Bronchial epithelial cell (primary cell): Measurements from ENCODE around the gene COPG2. TPM values are rescaled to one million over a fixed set of nuclear protein-coding genes. Genes with fewer than 3 reads are reported as not detected.
A peak's percentile ranks its signal among the peaks of the same experiment; 100 is the strongest.

Experiments used
- DNase-seq: peaks from one replicate; pipeline ENCODE4 v3.0.0-alpha.2; 2010; ENCODE audit warnings: low read depth
- FAIRE-seq: peaks from 2 replicates; lab custom pipeline; 2011; peaks lifted over from hg19 to GRCh38; lab: Jason Lieb, UNC
- H3K27me3 ChIP-seq: 2 replicates; pipeline ENCODE4 v1.5.1; 2011; ENCODE audit warnings: low read length; ENCODE audit not compliant: control insufficient read depth, insufficient read depth
- H3K36me3 ChIP-seq: 2 replicates; pipeline ENCODE4 v1.5.1; 2011; ENCODE audit warnings: low read length; ENCODE audit not compliant: control insufficient read depth, insufficient read depth
- H3K4me3 ChIP-seq: 2 replicates; pipeline ENCODE4 v1.5.1; 2011; ENCODE audit warnings: mild to moderate bottlenecking, low read depth, low read length, control low read depth
- total RNA-seq: library from RNA; depleted of rRNA; stranded (reverse); fragments of >200 nt; gene quantifications from 2 replicates; pipeline ENCODE4 v1.2.1, GENCODE V29; 2014
- TF ChIP-seq, protein P1 (sequence below): IDR thresholded peaks from 2 replicates; pipeline ENCODE4 v1.5.1; 2011; ENCODE audit warnings: mild to moderate bottlenecking, moderate library complexity, low read length, control low read depth, inconsistent platforms; ENCODE audit not compliant: insufficient read depth, severe bottlenecking

COPG2 gene
- total RNA-seq, 1 donor from 2014 or later = 30.3 TPM

GRCh38 chr7:130667593-130668257 lies 823 bp downstream of the COPG2 start:
- no peak for FAIRE-seq
- DNase-seq = no peak
- peak overlapping the region; percentile 77 for H3K4me3 ChIP-seq
- no peaks in the 10 kb centered on the region for H3K36me3 ChIP-seq
- TF ChIP-seq, protein P1, sequence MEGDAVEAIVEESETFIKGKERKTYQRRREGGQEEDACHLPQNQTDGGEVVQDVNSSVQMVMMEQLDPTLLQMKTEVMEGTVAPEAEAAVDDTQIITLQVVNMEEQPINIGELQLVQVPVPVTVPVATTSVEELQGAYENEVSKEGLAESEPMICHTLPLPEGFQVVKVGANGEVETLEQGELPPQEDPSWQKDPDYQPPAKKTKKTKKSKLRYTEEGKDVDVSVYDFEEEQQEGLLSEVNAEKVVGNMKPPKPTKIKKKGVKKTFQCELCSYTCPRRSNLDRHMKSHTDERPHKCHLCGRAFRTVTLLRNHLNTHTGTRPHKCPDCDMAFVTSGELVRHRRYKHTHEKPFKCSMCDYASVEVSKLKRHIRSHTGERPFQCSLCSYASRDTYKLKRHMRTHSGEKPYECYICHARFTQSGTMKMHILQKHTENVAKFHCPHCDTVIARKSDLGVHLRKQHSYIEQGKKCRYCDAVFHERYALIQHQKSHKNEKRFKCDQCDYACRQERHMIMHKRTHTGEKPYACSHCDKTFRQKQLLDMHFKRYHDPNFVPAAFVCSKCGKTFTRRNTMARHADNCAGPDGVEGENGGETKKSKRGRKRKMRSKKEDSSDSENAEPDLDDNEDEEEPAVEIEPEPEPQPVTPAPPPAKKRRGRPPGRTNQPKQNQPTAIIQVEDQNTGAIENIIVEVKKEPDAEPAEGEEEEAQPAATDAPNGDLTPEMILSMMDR = no peak
- H3K27me3 ChIP-seq = no peaks in the 10 kb centered on the region

DNA sequence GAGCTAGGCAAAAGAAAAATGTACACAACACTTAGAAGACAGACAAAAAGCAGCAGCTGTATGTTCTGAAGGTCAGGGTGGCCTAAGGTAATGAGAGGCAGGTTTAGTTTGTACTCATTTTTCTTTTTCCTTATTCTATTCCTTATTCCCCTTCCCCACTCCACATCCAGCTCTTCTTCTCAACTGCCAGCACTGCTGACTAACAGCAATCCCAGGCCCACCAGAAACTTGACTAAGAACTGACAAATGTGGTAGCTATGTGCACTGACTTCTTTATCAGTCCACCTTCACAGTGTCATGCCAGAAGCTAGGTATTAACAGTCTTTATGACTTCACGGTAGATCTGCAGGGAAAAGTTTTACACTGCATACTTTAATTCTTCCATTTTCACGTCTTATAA lies 6.1 kb downstream of the COPG2 start:
- H3K36me3 ChIP-seq = peaks cover 4% of the 10 kb centered on the region

DNA sequence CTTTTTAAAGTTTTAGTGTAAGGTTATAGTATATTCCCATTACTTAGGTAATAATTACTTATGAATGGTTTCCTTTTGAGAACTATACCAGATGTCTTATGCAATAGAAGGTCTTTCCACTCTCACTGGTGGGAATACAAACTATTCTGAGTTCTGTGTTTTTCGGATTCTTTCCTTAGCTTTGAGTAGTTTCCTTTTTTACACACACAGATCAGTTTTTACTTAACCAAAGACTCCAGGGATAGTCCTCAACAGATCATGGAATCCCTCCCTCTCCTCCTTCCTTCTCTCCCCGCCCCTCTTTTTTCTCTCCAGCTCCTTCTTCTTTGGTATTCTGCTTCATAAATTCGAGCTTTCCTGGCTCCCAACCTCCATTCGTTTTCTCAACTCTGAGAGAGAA lies 13.3 kb downstream of the COPG2 start:
- TF ChIP-seq, protein P1 = no peak
- FAIRE-seq = no peak
- no peak for DNase-seq
- Histone ChIP-seq H3K27me3 (no peaks in the 10 kb centered on the region), H3K36me3 (no peaks in the 10 kb centered on the region), H3K4me3 (no peak overlapping the region)

More for the DNA sequence above, 6.1 kb downstream of the COPG2 start:
- FAIRE-seq = no peak
- no peak for DNase-seq
- no peaks in the 10 kb centered on the region for H3K27me3 ChIP-seq
- TF ChIP-seq, protein P1 = no peak
- no peak overlapping the region for H3K4me3 ChIP-seq

DNA sequence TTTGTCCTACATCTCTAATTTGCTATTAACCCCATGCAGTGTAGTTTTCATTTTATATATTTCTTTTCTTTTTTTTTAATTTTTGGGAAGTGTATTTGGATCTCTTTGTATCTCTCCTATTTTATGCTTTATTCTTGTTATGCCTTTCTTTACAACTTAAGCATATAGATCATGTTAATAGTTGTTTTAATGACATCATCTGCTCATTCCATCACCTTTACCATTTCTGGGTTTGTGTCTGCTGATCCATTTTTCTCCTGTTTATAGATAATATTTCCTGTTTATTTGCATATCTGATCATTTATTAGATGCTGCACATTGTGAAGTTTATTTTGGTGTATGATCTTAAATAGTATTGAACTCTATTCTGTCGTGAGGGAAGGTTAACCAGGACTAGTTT lies 13.7 kb downstream of the COPG2 start:
- no peak overlapping the region for H3K4me3 ChIP-seq
- FAIRE-seq = no peak
- TF ChIP-seq, protein P1 = no peak
- no peaks in the 10 kb centered on the region for H3K36me3 ChIP-seq
- DNase-seq = no peak
- H3K27me3 ChIP-seq = no peaks in the 10 kb centered on the region

DNA sequence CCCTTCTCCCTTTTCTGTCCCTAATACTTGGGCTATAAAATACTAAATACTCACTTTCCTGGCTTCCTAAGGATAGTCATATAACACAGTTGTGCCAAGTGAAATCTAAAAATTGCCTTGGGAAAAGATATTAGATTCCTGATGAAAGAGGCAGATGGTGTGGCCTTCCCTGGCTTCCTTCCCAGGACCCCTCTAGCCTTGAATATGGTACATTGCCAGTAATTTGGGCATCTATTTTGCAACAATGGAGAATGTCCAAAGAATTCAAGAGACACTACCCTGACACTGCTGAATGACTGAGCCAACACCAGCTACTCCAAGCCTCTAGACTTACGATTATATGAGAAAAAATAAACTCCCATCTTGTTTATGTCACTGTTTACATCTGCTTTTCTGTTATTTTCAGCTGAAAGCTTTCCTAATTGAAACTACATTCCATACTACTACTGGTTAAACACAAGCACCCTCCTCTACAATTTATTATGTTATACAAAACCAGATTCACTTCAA lies 17.9 kb downstream of the COPG2 start:
- FAIRE-seq (no peak), DNase-seq (no peak)

More for the DNA sequence above, 17.9 kb downstream of the COPG2 start:
- no peaks in the 10 kb centered on the region for H3K27me3 ChIP-seq
- H3K36me3 ChIP-seq = no peaks in the 10 kb centered on the region
- no peak overlapping the region for H3K4me3 ChIP-seq
- TF ChIP-seq, protein P1 = no peak
